ENCODE results near the gene TMEM141.

The TMEM141 gene

DNA sequence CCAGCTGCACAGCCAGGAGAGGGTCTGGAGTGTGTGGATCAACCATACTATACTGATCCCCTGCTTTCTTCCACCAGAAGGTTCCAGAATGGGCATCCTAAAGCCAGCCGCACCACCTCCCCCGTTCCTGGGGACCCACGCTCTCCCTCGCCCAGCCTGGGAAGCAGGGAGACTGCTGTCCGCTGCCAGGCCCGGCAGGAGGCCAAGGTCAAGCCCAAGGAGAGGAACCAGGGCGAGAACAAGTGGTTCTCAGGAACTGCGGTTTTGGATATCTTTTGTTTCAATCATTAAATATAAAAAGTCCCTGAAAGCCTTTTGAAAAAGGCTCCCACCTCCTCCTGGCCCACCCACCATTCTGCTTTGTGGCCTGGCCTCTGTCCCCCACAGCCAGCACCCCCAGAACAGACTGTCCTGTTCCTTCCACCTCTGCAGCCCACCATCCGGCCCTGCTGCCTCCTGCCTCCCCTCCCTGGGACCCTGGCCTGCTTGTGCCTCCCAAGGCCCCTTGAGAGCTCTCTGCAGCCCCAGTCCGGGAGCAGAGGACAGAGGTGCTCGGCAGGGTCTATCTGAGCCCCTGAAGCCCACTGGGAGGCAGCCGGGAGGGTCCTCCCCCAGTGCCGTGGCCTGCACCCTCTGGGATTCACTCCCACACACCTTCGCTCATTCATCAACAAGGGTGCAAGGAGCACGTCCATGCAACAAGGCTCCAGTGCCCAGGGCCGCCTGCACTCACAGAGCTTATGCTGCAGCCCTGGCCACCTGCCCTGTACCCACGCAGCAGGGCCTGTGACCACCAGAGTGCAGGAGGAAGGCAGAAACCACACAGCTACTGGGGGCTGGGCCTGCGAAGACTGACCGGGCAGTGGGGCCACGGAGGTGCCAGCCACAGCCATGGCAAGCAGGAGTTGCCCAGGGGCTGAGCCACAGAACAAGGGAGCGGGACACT is 42.2 kb upstream of the TMEM141 start:
- TF ChIP-seq, protein P1, sequence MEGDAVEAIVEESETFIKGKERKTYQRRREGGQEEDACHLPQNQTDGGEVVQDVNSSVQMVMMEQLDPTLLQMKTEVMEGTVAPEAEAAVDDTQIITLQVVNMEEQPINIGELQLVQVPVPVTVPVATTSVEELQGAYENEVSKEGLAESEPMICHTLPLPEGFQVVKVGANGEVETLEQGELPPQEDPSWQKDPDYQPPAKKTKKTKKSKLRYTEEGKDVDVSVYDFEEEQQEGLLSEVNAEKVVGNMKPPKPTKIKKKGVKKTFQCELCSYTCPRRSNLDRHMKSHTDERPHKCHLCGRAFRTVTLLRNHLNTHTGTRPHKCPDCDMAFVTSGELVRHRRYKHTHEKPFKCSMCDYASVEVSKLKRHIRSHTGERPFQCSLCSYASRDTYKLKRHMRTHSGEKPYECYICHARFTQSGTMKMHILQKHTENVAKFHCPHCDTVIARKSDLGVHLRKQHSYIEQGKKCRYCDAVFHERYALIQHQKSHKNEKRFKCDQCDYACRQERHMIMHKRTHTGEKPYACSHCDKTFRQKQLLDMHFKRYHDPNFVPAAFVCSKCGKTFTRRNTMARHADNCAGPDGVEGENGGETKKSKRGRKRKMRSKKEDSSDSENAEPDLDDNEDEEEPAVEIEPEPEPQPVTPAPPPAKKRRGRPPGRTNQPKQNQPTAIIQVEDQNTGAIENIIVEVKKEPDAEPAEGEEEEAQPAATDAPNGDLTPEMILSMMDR (IDR thresholded peaks at IDR 0.05; ENCODE audit: low read depth, low read length) = no peak
- peak; percentile 41; the same call in 1 of the 2 replicates for TF ChIP-seq MYC (IDR thresholded peaks at IDR 0.05; ENCODE audit: low read depth, low read length)
- TF ChIP-seq POLR2A (IDR thresholded peaks at IDR 0.05; ENCODE audit: extremely low read depth, insufficient read length) = no peak
- TF ChIP-seq, protein P2, sequence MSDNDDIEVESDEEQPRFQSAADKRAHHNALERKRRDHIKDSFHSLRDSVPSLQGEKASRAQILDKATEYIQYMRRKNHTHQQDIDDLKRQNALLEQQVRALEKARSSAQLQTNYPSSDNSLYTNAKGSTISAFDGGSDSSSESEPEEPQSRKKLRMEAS (IDR thresholded peaks at IDR 0.05; ENCODE audit: low read depth, low read length) = no peak
- no peak overlapping the region for H3K4me3 ChIP-seq (ENCODE audit: low read depth, low read length)
- DNase-seq (ENCODE audit: low read depth) = peak; percentile 62

DNA sequence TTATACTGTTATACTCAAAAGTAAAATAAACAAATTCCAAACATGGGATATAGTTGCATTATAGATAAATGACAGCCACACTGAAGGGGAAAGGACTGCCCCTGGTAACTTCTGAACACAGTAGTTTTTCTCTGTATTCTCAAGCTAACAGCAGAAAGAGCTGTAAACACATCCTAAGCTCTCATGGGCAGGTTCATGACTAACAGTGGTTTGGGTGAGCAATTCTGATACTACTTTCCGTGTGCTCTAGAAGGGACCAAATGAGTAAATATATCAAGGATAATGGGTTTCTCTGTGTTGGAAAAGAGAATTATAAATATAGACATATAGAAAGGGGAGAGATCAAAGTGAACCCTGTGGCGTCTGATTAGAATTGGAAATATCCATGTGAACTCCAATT is 40.6 kb upstream of the TMEM141 start:
- TF ChIP-seq, protein P2 (IDR thresholded peaks at IDR 0.05; ENCODE audit: low read depth, low read length) = no peak
- TF ChIP-seq MYC (IDR thresholded peaks at IDR 0.05; ENCODE audit: low read depth, low read length) (no peak), POLR2A (IDR thresholded peaks at IDR 0.05; ENCODE audit: extremely low read depth, insufficient read length) (no peak)
- TF ChIP-seq, protein P1 (IDR thresholded peaks at IDR 0.05; ENCODE audit: low read depth, low read length) = no peak
- no peak overlapping the region for H3K4me3 ChIP-seq (ENCODE audit: low read depth, low read length)
- DNase-seq (ENCODE audit: low read depth) = no peak

DNA sequence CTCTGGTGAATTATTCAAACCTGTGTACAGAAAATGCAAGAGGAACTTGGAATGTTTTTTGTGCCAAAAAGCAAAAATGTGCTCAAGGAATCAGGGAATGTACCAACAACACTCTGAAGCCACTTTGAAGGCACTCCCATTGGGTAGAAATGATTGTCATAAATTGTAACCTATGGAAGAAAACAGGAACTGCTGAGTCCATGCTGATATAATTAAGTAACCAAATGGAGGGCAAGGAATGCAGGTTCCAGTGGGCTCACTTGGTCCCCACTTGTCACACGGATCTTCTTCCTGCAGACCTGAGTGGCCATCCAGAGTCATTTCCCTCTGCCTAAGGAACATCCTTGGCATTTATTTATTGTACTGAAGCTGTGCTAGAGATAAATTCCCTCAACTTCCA is 39.9 kb upstream of the TMEM141 start:
- no peak for DNase-seq (ENCODE audit: low read depth)
- no peak overlapping the region for H3K4me3 ChIP-seq (ENCODE audit: low read depth, low read length)
- TF ChIP-seq, protein P1 (IDR thresholded peaks at IDR 0.05; ENCODE audit: low read depth, low read length) = no peak
- TF ChIP-seq, protein P2 (IDR thresholded peaks at IDR 0.05; ENCODE audit: low read depth, low read length) = no peak
- TF ChIP-seq POLR2A (IDR thresholded peaks at IDR 0.05; ENCODE audit: extremely low read depth, insufficient read length) = no peak
- TF ChIP-seq MYC (IDR thresholded peaks at IDR 0.05; ENCODE audit: low read depth, low read length) = no peak

DNA sequence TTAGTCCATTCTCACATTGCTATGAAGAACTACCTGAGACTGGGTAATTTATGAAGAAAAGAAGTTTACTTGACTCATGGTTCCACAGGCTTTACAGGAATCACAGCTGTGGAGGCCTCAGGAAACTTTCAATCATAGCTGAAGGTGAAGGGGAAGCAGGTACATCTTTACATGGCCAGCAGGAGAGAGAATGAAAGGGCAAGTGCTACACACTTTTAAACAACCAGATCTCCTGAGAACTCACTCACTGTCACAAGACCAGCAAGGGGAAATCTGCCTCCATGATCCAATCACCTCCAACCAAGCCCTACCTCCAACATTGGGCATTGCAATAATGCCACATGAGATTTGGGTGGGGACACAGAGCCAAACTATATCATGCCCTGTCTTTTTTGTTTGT is 39.3 kb upstream of the TMEM141 start:
- DNase-seq (ENCODE audit: low read depth) = no peak
- TF ChIP-seq MYC (IDR thresholded peaks at IDR 0.05; ENCODE audit: low read depth, low read length) (no peak), POLR2A (IDR thresholded peaks at IDR 0.05; ENCODE audit: extremely low read depth, insufficient read length) (no peak)
- TF ChIP-seq, protein P1 (IDR thresholded peaks at IDR 0.05; ENCODE audit: low read depth, low read length) = no peak
- TF ChIP-seq, protein P2 (IDR thresholded peaks at IDR 0.05; ENCODE audit: low read depth, low read length) = no peak
- H3K4me3 ChIP-seq (ENCODE audit: low read depth, low read length) = no peak overlapping the region

DNA sequence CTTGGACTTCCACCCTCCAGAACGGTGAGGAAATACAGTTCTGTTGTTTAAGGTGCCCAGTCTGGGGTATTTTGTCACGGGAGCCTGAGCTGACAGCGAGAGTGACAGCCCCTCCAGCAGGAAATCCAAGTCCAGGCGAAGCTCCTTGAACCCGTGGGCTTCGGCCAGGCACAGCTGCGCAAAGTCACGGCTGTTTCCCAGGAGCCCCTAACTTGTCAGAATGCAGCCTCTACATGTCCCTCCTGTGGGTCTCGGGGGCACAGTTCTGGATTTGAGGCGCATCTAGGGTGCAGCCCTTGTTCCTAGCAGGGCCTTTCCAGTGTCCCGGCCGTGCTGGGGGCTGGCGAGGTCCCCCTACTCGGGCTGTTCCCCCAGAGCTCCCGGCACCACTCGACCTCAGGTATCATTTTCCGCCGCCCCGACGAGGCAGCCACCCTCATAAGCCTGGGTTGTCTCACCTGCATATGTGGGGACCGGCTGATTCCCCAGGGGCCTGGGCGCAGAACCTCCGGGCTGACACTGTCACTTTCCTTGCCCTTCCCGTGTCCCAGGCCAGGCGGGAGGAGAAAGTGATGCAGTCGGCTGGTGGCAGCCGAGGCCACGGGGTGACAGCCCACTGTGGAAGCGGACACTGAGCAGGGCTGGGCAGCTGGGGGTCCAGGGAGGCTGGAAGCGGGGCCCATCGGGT is 37.6 kb upstream of the TMEM141 start:
- no peak for TF ChIP-seq POLR2A (IDR thresholded peaks at IDR 0.05; ENCODE audit: extremely low read depth, insufficient read length)
- TF ChIP-seq, protein P2 (IDR thresholded peaks at IDR 0.05; ENCODE audit: low read depth, low read length) = no peak
- TF ChIP-seq, protein P1 (IDR thresholded peaks at IDR 0.05; ENCODE audit: low read depth, low read length) = no peak
- TF ChIP-seq MYC (IDR thresholded peaks at IDR 0.05; ENCODE audit: low read depth, low read length) = no peak
- no peak overlapping the region for H3K4me3 ChIP-seq (ENCODE audit: low read depth, low read length)

More for the DNA sequence above, 37.6 kb upstream of the TMEM141 start:
- no peak for DNase-seq (ENCODE audit: low read depth)

All from NB4 (cell line).